Glutamatergic neuron (in vitro differentiated cells): ENCODE results near the gene ZNF615. TPM values are rescaled to one million over a fixed set of nuclear protein-coding genes. Genes with fewer than 3 reads are reported as not detected.
"Not testable (repeated sequence)": the region's sequence is repeated elsewhere in the genome, so short reads cannot be mapped to it uniquely, and the experiment has no call there.

Source experiments
- DNase-seq: peaks from one replicate; pipeline ENCODE4 v3.0.0; 2022
- H3K27ac Mint-ChIP-seq: one replicate; pipeline ENCODE4 v1.8.0; 2020; ENCODE audit warnings: mild to moderate bottlenecking, mixed read lengths, inconsistent platforms; ENCODE audit not compliant: unreplicated experiment
- H3K27me3 Mint-ChIP-seq: one replicate; pipeline ENCODE4 v1.8.0; 2020; ENCODE audit warnings: mild to moderate bottlenecking, moderate library complexity, mixed read lengths, inconsistent platforms; ENCODE audit not compliant: unreplicated experiment
- H3K36me3 Mint-ChIP-seq: one replicate; pipeline ENCODE4 v1.8.0; 2020; ENCODE audit warnings: mild to moderate bottlenecking, mixed read lengths, inconsistent platforms; ENCODE audit not compliant: unreplicated experiment
- H3K4me1 Mint-ChIP-seq: one replicate; pipeline ENCODE4 v1.8.0; 2020; ENCODE audit warnings: mild to moderate bottlenecking, low read depth, mixed read lengths, inconsistent platforms; ENCODE audit not compliant: unreplicated experiment
- H3K4me3 Mint-ChIP-seq: one replicate; pipeline ENCODE4 v1.8.0; 2020; ENCODE audit warnings: mild to moderate bottlenecking, mixed read lengths, inconsistent platforms; ENCODE audit not compliant: unreplicated experiment
- H3K9me3 Mint-ChIP-seq: one replicate; pipeline ENCODE4 v1.8.0; 2020; ENCODE audit warnings: mild to moderate bottlenecking, moderate library complexity, mixed read lengths, inconsistent platforms; ENCODE audit not compliant: unreplicated experiment
- total RNA-seq: library from RNA; stranded (reverse); fragmentation: NEBNext Ultra II Directional; extraction: Animal tissue kit (Norgen Biotek cat#: 25700); gene quantifications from one replicate; pipeline ENCODE4 v1.2.1, GENCODE V29; 2021; ENCODE audit not compliant: unreplicated experiment
- TF ChIP-seq, protein P1 (sequence below): fragments of 200-600 bp; sonication (generic); IDR thresholded peaks from one replicate; pipeline ENCODE4 v1.5.0; 2021; ENCODE audit not compliant: partially characterized antibody, unreplicated experiment

Gene ZNF615
- total RNA-seq, 1 donor from 2014 or later = 12.3 TPM

DNA sequence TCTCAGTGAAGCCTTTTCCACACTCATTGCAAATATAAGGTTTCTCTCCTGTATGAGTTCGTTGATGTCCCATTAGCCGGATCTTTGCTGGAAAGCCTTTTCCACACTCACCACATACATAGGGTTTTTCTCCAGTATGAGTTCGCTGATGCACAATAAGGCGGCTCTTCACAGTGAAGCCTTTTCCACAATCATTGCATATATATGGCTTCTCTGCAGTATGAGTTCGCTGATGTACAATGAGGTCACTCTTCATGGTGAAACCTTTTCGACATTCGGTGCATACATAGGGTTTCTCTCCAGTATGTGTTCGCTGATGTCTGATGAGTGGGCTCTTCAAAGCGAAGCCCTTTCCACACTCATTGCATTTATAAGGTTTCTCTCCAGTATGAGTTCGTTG is 14.6 kb downstream of the ZNF615 start:
- H3K9me3 Mint-ChIP-seq = peaks cover 32% of the 10 kb centered on the region
- H3K27ac Mint-ChIP-seq = no peak overlapping the region
- H3K36me3 Mint-ChIP-seq = peaks cover 63% of the 10 kb centered on the region
- DNase-seq = no peak
- H3K4me3 Mint-ChIP-seq = no peak overlapping the region
- H3K27me3 Mint-ChIP-seq = peaks cover 4% of the 10 kb centered on the region
- H3K4me1 Mint-ChIP-seq = no peaks in the 10 kb centered on the region
- TF ChIP-seq, protein P1, sequence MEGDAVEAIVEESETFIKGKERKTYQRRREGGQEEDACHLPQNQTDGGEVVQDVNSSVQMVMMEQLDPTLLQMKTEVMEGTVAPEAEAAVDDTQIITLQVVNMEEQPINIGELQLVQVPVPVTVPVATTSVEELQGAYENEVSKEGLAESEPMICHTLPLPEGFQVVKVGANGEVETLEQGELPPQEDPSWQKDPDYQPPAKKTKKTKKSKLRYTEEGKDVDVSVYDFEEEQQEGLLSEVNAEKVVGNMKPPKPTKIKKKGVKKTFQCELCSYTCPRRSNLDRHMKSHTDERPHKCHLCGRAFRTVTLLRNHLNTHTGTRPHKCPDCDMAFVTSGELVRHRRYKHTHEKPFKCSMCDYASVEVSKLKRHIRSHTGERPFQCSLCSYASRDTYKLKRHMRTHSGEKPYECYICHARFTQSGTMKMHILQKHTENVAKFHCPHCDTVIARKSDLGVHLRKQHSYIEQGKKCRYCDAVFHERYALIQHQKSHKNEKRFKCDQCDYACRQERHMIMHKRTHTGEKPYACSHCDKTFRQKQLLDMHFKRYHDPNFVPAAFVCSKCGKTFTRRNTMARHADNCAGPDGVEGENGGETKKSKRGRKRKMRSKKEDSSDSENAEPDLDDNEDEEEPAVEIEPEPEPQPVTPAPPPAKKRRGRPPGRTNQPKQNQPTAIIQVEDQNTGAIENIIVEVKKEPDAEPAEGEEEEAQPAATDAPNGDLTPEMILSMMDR = no peak

DNA sequence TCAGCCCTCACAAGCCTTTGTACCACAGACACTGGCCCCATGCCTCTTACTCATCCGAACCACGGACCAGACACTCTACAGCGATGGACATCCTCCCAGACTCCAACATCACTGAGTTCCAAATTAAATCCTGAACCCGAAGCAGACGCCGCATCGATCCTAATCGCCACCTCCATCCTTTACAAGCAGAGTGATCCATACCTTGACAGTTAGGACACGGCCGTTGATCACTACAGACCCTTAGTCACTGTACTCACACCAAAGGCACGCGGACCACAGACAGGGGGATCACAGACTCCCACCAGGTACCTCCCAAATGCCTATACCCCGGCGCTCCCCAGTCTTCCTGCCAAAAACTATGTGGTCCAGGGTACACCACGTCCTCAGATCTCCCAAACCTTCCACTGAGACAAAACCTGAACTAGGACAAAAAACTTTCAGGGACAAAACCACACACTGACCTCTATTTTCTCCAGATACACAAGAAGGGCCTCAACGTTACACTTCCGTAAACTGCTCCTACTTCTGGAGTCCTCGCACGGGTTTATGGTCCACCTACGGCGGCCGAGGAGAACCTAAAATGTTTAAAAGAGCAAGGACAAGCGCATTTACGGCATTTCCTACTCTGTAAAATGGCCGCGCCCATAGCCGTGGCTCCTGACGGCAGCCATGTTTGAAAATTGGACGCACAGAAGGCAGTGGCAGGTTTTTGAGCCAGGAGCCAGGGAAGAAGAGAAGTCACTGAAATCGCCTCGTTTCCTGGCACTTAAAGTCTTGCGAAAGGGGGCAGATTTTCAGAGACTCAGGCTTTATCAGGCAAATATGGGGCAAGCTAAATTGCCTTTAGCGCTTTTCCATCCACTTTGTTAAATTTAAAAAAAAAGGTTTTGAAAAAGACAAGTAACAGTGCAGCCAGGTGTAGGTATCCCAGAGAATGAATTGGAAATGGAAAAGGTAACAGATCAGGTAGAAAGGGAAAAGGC is 21.4 kb downstream of the ZNF615 start, which contains the start of gene ZNF350:
Gene ZNF350 (minus strand): TSS at position 532 of the 983 bp plus-strand sequence. CDS start 12,480 bp downstream, outside the sequence.
- H3K27ac Mint-ChIP-seq = peak within 1 kb of the TSS; percentile 82
- H3K36me3 Mint-ChIP-seq = peaks cover 27% of the 10 kb centered on the region
- TF ChIP-seq, protein P1 = no peak
- H3K4me1 Mint-ChIP-seq = no peaks in the 10 kb centered on the region
- H3K4me3 Mint-ChIP-seq = peak within 1 kb of the TSS; percentile 95
- peak; percentile 79 for DNase-seq
- peaks cover 17% of the 10 kb centered on the region for H3K9me3 Mint-ChIP-seq
- H3K27me3 Mint-ChIP-seq = no peaks in the 10 kb centered on the region

DNA sequence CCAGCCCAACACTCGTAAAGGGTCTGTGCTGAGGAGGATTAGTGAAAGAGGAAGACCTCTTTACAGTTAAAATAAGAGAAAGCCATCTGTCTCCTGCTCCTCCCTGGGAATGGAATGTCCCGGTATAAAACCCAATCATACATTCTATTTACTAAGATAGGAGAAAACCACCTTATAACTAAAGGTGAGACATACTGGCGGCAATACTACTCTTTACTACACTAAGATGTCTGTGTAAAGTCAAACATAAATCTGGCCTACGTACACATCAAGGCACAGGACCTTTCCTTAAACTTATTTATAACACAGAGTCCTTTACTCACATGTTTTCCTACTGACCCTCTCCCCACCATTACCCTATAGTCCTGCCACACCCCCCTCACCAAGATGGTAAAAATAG is 24.6 kb downstream of the ZNF615 start:
- H3K36me3 Mint-ChIP-seq = peaks cover 33% of the 10 kb centered on the region
- no peaks in the 10 kb centered on the region for H3K4me1 Mint-ChIP-seq
- TF ChIP-seq, protein P1 = no peak
- H3K9me3 Mint-ChIP-seq = peaks cover 16% of the 10 kb centered on the region
- H3K27ac Mint-ChIP-seq = no peak overlapping the region
- H3K4me3 Mint-ChIP-seq = no peak overlapping the region
- DNase-seq = no peak
- H3K27me3 Mint-ChIP-seq = no peaks in the 10 kb centered on the region

DNA sequence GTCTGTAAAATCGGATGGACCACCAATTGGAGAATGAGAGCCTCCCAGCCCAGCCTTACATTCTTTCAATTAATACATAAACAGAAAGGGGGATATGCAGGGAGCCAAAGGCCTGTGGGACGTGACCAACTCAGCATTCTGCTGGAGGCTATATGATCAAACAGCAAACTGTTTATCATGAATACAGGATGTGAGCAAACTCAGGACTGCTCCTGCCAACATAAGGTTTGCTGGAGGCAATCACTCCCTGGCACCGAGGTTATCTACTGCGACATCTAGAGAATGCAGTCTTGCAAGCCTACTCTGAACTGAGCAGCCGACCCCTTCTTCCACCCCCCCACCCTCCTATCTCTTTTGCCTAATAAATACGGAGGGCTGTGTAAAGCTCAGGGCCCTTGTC is 27.1 kb downstream of the ZNF615 start:
- not testable (repeated sequence) for H3K4me1 Mint-ChIP-seq, H3K4me3 Mint-ChIP-seq, H3K27ac Mint-ChIP-seq, H3K9me3 Mint-ChIP-seq, H3K27me3 Mint-ChIP-seq, DNase-seq
- peaks cover 34% of the 10 kb centered on the region for H3K36me3 Mint-ChIP-seq

DNA sequence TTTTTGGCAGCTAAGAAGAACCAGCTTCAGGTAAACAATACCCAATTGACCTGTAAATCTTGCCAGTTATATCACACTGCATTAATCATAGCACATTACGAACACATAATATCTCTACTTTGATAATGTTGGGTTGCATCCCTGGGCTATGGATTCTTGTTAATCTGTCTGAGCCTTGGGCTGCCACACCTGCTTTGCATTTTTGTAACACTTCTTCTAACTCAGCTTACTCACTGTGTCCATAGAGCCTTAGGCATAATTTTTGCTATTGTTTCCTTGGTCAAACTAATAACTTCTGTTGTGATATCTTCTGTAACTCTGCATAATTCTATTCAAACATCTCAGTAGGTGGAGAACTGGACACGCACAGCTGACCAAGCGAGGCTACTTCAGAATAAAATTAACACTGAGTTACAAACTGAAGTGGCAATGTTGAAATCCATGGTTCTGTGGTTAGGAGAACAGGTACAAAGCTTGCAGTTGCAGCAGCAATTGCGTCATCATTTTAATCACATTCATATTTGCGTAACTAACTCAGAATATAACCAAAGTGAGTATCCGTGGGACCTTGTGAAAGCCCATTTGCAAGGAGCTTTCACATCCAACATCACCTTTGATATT is 27.8 kb downstream of the ZNF615 start:
- Mint-ChIP-seq H3K27me3 (no peaks in the 10 kb centered on the region), H3K4me1 (no peaks in the 10 kb centered on the region), H3K36me3 (peaks cover 34% of the 10 kb centered on the region), H3K9me3 (peaks cover 5% of the 10 kb centered on the region), H3K4me3 (no peak overlapping the region), H3K27ac (no peak overlapping the region)
- no peak for DNase-seq
- TF ChIP-seq, protein P1 = no peak
